Lung microvascular endothelial cell (primary cell): ENCODE data around the gene STXBP4. TPM values are rescaled to one million over a fixed set of nuclear protein-coding genes. Genes with fewer than 3 reads are reported as not detected.

ENCODE experiments used
- DNase-seq, 2 donors: peaks; one replicate each; pipeline versions ENCODE4 v3.0.0 to v3.0.0-alpha.2; 2010; ENCODE audit warnings: low read depth in 2 of 2
- total RNA-seq: library from RNA; depleted of rRNA; stranded (reverse); fragments of >200 nt; gene quantifications from 2 replicates; pipeline ENCODE4 v1.2.1, GENCODE V29; 2014

Gene STXBP4
- total RNA-seq, 1 donor from 2014 or later, result 2.2 TPM

DNA sequence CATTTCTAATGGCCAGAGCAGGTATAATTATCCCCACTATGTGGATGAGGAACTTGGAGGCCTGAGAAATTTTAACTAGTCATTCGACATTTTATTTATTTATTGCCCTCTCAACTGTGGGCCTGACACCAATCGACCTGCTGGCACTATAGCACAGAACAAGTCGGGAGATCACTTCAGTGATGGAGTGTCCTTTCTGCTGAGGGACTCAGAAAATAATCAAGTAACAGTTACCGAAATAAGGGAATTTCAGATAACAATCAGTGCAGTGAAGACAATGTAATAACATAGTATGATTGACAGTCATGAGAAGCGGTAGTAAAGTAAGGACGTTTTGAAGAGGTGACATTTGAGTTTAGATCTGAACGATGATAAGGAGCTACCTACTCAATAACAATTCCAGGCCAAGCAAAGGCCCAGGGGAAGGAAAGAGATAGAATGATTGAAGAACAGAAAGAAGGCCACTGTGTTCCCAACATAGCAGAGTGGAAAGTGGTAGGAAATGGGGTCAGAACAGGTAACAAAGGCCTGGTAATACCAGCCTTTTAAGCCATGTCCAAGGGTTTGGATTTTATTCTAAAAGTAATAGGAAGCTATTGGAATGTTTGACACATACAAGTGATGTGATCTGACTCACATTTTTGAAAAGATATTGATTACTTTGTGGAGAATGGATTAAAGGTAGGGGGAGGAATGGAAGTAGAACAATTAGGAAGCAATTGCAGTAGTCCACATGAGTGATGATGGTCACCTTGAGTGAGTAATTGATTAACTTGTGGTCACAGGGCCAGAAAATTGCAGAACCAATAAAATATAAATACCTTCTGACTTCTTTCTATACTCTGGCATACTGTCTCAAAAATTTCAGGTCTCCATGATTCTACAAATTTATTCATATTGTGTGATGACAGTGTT lies 1.4 kb downstream of the STXBP4 start:
- no peak for DNase-seq

DNA sequence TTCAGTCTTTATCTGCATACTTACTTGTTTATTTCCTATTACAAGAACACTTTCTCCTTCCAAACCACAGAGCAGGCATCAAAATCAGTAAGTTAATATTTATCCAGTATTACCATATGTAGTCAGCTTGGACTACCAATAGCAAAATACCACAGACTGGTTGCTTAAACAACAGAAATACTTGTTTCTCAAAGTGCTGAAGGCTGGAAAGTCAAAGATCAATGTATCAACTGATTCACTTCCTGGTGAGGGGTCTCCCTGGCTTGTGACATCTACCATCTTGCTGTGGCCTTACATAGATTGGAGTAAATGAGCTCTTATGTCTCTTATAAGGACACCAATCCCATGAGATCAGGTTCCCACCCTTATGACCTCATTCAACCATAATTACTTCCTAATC lies 2.6 kb downstream of the STXBP4 start:
- no peak for DNase-seq

DNA sequence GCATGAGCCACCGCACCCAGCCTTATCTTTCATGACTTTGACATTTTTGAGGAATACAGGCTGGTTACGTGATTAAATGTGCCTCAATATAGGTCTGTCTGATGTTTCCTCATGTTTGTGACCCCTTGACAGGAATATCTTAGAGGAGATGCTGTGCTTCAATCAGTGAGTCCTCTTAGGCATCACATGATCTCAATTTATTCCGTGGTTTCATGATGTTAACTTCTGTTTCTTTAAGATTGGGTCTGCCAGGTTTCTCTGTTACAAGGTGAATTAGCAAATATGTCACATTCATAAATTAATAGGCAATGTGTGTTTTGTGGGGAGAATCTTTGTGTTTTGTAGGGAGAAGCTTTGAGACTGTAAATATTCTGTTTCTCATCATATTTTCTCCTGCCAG lies 3.3 kb downstream of the STXBP4 start:
- no peak for DNase-seq

DNA sequence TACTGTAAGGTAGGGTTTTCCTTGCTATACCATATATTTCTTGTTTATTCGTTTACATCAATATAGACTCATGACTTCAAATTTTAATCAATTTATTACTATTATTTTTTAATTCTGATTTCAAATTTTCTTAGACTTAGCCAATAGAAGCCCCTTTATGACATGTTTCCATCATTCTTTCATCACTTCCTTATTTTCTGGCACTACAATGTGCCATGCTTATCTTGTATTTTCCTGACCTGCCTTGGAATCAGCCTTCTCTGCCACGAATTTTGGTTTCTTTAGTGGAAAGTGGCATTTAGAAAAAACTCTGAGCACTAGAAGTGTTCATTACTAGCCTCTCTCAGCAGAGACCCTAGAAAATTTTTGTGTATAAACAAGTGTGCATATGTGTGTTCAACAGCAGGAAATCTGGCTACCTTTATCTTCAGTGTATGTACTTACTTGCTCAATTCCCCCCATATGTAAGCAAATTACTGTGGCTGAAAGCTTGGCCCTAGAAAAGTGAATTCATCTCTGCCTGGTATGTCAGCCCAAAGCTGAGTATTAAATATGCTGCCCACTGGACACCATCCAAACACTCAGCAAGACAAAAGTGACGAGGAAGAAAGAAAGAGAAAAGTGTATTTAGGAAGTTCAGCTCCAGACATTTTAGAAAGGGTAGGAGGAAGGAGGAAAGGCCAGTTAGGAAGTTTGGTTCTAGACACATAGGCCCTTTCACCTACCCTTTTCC lies 4.0 kb downstream of the STXBP4 start:
- DNase-seq, result no peak

DNA sequence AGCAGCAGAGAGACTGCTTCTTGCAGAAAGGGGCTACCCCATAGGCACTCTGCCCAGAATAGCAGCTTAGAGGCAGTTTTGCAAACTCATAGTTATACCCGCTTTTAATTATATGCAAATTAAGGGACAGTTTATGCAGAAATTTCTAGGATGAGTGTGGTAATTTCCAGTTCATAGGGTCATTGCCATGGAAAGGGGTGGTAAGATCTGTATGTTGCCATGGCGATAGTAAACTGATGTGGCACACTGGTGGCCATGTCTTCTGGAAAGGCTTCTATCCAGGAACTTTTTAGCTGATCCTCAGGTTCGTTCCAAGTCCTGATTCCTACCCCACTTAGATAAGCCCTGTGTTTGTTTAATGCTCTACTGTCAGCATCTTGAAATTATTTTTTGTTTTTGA lies 6.2 kb downstream of the STXBP4 start:
- DNase-seq, result no peak

DNA sequence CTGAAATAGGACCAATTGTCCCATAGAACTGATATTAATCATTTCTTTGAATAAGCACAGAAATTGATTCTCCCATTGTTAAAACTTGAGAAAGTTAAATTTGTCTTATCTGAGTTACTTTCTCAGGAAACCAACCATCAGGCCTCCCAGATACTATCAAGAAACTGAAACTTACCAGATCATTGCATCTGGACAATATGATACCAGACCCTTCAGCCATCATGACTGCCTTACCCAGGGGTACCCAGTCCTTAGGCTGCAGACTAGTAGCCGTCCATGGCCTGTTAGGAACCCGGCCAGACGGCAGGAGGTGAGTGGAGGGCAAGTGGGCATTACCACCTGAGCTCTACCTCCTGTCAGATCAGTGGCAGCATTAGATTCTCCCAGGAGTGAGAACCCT lies 7.8 kb downstream of the STXBP4 start:
- no peak for DNase-seq

DNA sequence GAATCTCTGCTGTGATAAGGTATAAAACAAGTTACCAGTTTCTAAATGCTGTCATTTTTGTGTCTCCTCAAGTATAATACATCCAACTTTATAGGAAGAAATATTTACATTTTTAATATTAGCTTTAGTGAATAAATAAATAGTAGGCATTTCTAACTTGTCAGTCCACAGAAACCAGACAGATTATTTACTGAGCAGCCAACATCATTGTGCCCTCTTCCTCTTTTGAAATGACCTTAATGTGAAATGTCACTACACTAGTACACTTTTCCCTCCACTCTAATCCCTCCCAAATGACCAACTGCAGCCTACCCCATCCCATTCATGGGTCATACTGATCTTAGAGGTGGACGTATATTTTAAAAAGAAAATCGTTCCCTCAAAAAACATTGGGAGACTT lies 9.2 kb downstream of the STXBP4 start:
- no peak for DNase-seq

DNA sequence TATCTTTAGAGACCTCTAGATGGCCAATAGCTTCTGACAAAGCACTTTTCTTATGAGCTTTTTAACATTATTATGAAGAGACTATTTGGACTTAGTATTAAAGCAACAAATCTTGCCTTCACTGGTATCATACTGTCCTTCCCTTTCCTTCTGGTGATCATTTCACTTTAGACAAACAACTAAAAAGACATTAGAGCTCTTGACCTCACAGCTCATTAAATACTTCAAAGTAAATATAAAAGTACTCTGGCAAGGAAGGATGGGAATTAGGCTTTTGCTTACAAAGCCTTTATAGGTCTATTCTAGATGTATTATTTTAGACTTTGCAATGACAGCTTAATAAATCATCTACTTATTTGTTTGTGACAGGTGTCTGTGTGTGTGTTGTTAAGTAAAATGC lies 11.1 kb downstream of the STXBP4 start:
- DNase-seq, result no peak

DNA sequence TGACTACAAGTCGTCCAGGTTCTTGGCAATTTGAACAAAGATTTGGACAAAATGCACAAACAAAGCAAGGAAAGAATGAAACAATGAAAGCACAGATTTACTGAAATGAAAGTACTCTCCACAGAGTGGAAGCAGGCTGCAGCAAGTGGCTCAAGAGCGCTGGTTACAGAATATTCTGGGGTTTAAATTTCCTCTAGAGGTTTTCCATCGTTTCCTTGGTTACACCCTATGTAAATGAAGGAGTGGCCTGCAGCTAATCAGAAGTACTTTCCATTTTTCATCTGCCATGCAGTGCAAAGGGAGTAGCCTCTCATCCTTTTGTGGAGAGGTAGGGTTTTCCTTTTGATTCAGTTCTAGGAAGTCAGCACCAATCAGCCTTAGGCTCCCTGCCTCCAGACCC lies 11.8 kb downstream of the STXBP4 start:
- no peak for DNase-seq

DNA sequence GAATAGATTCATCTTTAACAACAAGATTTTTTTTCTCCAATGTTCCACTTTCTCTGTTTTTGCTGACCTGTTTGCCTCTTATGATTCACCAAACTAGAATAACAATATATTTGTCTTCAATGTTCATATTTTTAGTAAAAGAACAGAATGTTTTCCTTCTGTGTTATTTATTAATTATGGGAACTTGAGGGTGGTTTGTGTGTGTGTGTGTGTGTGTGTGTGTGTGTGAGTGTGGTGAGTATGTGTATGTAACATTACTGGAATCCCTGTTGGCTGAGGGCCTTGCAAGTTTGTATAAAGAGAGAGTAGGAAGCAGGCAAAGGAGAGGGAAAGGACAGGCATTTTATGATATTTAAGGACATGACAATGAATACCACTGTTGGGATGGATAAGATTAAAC lies 13.8 kb downstream of the STXBP4 start:
- peak in 1 of 2 donors; percentile 61 for DNase-seq

DNA sequence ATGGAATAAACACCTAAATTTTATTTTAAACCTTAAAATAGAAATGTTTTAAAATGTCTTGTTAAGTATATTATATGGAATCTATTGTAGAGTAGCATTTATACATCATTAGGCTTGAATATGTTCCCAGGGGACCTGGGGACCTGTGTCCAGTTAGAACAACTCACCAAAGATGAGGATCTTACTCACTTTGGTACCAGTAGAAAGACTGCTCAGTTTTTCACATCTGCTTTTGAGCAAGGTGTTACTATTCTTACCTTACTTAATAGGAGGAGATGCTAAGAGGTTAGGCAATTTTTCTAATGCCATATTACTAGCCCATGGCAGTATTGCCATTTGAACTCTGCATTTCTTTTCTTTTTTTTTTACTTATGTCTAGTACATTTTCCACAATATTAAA lies 14.7 kb downstream of the STXBP4 start:
- no peak for DNase-seq

DNA sequence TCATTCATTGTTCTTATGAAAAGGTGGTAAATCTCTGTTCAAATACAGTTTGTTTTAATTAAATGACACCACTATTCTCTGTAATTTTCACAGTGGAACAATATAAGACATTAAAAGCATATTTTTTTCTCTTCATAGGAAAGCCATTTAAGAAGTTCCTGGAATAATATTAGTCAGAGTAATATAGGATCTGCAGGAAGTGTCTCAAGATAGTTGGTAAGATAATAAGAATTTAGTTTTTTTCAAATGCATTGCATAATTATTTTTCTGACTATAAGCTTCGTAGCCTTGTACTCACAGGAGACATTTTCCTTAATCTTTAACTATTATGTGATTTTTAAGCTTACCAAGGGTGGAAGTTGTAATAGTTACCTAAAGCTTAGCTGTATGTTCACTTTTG lies 16.9 kb downstream of the STXBP4 start:
- peak in 1 of 2 donors; percentile 10 for DNase-seq

DNA sequence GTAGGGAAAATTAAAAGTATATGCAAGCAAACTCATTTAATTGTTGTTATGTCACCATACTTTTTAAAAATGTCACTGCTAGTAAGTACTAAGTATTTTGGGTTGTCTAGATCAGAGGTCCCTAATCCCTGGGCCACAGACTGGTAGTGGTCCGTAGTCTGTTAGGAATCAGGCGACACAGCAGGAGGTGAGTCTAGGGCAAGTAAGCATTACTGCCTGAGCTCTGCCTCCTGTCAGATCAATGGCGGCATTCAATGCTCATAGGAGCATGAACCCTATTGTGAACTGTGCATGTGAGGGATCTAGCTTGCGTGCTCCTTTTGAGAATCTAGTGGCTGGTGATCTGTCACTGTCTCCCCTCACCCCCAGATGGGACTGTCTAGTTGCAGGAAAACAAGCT lies 21.6 kb downstream of the STXBP4 start:
- DNase-seq, result no peak

DNA sequence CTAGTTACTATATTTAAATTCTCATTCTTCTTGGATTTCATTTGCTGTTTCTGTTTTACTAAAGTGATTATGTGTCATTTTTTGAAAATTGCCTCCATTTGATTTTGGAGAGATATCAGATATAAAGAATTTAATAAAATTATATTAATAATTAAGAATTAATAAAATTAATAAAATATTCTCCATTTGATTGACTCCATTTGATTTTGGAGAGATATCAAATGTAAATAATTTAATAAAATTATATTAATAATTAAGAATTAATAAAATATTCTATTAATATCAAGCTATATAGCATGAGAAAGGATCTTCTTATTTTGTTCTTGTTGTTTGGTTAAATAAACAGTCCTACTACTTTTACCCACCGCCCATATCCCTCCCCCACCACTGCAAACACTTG lies 23.0 kb downstream of the STXBP4 start:
- no peak for DNase-seq

DNA sequence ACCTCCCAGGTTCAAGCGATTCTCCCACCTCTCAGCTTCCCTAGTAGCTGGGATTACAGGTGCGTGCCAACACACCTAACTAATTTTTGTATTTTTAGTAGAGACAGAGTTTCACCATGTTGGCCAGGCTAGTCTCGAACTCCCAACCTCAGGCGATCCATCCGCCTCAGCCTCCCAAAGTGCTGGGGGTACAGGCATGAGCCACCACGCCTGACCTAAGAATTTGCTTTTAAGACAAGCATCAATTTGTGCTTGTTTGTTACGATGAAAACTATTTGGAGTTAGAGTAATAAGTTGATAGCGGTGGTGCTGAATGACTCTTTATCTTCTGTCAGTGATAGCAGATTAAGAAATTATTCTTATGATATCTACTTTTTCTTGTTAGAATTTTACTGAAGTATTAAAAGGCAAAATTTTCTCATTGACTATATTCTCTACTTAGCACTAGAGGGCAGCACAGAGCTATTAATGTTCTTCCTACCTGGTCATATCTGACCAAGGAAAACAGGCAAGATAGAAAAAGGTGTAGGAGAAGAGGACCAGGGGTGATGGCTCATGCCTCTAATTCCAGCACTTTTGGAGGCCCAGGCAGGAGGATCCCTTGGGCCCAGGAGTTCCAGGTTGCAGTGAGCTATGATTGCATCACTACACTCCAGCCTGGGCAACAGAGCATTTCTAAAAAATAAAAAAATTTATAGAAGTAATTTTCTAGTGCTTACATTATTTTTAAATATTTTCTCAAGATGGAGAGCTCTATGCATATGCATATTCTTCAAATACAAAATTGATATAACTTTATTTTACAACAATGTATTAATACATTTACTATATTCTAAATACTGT lies 24.5 kb downstream of the STXBP4 start:
- DNase-seq, result peak; percentile 64 to 76

DNA sequence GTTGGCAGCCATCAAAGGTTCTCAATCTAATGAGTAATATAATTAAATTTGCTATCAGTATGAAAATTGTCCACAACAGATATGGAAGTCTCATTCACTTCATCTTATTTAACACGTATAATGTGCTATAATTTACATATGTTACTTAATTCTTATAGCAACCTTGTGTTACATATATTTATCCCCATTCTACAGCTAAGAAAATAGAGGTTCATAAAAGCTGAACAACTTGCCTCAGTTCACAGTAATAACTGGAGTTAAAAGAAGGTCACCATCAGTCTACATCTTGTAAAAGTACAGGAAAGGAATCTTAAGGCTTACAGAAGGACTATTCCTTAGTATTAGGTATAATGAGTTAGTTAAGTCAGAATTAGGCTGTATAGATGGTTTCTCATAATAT lies 27.9 kb downstream of the STXBP4 start:
- DNase-seq, result no peak

DNA sequence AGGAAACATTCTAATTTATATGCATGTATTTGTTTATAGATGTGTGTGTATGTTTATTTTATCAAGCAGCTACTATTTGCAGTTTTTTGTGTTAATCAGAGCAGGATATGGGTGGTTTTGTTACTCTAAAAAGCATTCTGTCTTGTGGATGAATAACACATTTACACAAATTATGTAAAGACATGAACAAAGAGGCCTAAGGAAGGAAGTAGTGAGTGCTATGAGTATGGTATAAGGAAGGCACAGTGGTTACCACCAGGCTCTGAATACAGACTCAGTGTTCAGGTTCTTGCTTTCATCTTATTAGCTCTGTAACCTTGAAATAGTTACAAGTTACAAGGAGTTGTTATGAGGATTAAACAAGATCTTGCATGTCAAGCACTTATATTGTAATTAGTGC lies 33.9 kb downstream of the STXBP4 start:
- peak in 1 of 2 donors; percentile 17 for DNase-seq

DNA sequence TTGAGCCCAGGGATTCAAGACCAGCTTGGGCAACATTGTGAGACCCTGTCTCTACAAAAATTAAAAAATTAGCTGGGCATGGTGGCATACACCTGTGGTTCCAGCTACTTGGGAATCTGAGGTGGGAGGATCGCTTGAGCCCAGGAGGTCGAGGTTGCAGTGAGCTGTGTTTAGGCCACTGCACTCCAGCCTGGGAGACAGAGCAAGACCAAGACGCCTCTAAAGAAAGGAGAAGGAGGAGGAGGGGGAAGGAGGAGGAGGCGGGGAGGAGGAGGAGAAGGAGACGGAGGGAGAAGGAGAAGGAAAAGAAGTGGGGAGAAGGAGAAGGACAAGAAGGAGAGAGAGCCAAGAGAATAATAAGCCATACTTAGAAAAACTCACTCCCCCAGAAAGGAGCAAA lies 35.9 kb downstream of the STXBP4 start:
- DNase-seq, result no peak

DNA sequence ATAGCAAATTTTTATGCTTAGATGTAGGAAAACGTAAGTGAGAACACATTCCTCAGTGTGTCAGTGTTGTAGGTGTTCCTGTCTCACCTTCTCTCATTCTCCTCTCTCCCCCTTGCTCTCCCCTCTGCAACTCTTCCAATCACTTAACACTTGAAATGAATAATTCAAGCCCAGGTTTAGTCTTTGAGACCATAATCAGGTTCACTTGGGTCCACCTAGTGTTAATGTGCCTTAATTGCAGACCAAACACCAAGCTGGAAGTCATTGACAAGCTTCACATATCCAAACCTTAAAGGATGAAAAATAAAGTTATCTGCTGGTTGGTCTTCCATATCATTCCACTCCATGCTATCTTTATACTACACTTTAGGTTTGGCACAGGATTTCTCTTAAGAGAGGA lies 37.0 kb downstream of the STXBP4 start:
- peak; percentile 36 to 38 for DNase-seq

DNA sequence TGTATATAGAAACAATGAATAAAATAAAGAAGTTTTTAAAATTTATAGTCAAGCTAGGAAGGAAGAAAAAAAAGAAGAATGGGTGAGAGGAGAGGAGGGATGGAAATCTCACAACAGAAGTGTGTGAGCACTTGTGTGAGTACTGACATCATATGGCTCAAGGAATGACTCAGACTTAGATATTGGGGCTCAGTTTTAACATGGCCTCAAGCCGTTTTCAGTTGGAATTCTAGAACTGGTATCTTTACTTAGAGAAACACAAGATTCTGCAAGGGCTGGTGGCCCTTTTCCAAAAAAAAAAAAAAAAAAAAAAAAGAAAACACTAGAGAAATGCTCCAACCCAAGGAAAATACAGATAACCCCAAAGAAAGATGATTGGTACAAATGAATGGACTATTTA lies 55.1 kb downstream of the STXBP4 start:
- no peak for DNase-seq

DNA sequence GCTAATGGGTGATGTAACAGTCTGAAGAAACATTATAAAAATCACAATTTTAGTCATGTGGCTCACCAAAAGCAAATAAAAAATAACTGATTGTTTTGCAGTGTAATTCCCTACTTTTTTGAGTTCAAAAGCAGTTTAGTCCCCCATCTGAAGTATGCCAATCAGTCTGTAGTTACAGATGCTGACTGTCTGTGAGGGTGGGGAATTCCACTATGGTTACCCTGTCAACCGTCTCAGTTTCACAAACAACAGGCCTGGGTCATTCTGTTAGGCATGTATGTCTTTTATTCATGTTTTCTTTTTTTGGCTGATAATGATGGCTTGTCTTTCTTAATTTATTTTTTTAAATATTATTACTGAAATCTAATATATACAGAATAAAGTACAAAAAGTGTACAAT lies 69.3 kb downstream of the STXBP4 start:
- peak in 1 of 2 donors; percentile 21 for DNase-seq

DNA sequence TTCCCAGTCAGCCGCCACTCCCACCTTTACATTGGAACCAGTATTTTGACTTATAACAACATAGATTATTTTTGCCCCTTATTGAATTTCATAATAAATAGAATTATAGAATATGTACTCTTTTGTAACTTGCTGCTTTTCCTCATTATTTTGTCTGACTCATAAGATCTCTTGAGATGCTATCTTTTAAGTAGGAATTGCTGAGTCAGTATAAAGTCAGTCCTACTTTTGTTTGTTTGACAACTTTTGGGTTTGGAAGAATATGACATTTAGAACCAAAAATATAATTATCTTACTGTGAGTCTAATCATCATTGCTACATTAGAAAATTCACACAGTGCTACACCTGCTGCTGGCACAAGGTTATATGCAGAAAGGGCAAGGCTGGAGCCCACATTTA lies 69.7 kb downstream of the STXBP4 start:
- DNase-seq, result no peak
